Measurements from ENCODE around the gene MGAT5B. TPM values are rescaled to one million over a fixed set of nuclear protein-coding genes. Genes with fewer than 3 reads are reported as not detected.

Gene MGAT5B
- total RNA-seq: 5.6 and 7.4 TPM in 2 replicates

GRCh38 chr17:76868176-76868668 lies at the start of gene MGAT5B:
MGAT5B (plus strand) TSS chr17:76868404; CDS start chr17:76869030, 626 bp downstream.
- ChIA-PET CTCF (interaction anchor here (0.7 to 5.0 kb wide), 15 partner anchors 16 to 375 kb away, joined by 3 to 109 read pairs (median 4); no protein-coding TSS in a partner anchor), POLR2A (interaction anchor here (1.0 to 1.9 kb wide), 3 partner anchors 101 to 199 kb away, joined by 3 to 21 read pairs (median 5); no protein-coding TSS in a partner anchor)
- Mint-ChIP-seq H3K9me3 (no peaks in the 10 kb centered on the region), H3K27ac (no peak within 1 kb of the TSS), H3K27me3 (peaks cover 38% of the 10 kb centered on the region), H3K36me3 (ENCODE audit: low read depth) (no peaks in the 10 kb centered on the region), H3K4me3 (peak within 1 kb of the TSS; percentile 67), H3K4me1 (peaks cover 10% of the 10 kb centered on the region)
- no peak for TF ChIP-seq CTCF (IDR thresholded peaks at IDR 0.05)
- intact Hi-C loops (cut with micrococcal nuclease): loop anchor here (1.0 to 5.0 kb wide), 6 partner anchors 52 to 379 kb away; no protein-coding TSS in a partner anchor
- peak; percentile 88 for DNase-seq
- peak; percentile 93 for ATAC-seq (ENCODE audit: low read depth)

DNA sequence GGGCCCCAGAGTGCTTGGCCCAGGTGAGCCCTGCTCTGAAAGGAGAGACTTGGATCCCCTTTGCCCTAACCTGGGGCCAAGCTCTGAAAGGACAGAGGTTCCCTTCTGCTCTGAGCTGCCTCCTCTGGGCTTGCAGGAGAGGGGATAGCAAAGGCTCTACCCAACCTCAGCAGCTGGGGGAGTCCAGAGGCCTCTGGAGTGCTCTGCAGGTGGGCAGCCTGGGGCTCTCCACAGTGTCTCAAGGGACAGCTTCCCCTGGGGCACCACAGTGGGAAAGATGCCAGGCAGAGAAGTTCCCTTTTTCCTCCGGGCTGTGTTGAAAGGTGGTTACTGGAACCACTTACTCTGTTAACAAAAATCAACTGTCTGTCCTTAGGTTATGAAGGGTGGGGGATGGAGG lies 48.2 kb upstream of the MGAT5B start:
- ATAC-seq (ENCODE audit: low read depth) (peak; percentile 90), DNase-seq (peak; percentile 31)
- POLR2A ChIA-PET: no interaction called here
- intact Hi-C loops (cut with micrococcal nuclease): no loop called here
- H3K9me3 Mint-ChIP-seq: no peaks in the 10 kb centered on the region
- no peak overlapping the region for H3K4me3 Mint-ChIP-seq
- H3K27me3 Mint-ChIP-seq: peaks cover 9% of the 10 kb centered on the region
- TF ChIP-seq CTCF (IDR thresholded peaks at IDR 0.05): no peak
- peaks cover 7% of the 10 kb centered on the region for H3K4me1 Mint-ChIP-seq
- H3K36me3 Mint-ChIP-seq (ENCODE audit: low read depth): no peaks in the 10 kb centered on the region
- CTCF ChIA-PET: no interaction called here
- no peak overlapping the region for H3K27ac Mint-ChIP-seq

DNA sequence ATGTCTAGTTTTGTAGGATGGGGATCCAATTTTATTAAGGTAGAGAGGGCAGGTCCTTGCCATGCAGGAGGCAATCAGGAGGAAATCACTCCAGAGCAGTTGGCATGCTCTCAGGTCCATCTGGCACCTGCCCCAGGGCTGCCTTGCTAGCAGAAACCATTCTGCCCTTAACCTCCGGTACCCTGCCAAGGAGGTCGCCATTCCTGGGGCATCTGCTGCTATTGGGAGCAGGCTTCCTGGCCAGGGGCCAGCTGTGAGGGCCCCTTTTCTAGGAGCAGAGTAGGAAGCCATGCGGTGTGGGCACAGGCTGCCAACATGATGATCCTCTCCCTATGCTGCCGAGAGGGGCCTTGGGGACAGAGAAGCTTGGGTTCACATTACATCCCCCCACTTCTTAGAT lies 47.6 kb upstream of the MGAT5B start:
- no peak for ATAC-seq (ENCODE audit: low read depth)
- Mint-ChIP-seq H3K36me3 (ENCODE audit: low read depth) (no peaks in the 10 kb centered on the region), H3K27me3 (peaks cover 9% of the 10 kb centered on the region), H3K9me3 (no peaks in the 10 kb centered on the region), H3K4me3 (no peak overlapping the region), H3K27ac (no peak overlapping the region), H3K4me1 (peaks cover 7% of the 10 kb centered on the region)
- no peak for DNase-seq
- intact Hi-C loops (cut with micrococcal nuclease): no loop called here
- POLR2A ChIA-PET: no interaction called here
- CTCF ChIA-PET: no interaction called here
- TF ChIP-seq CTCF (IDR thresholded peaks at IDR 0.05): no peak

- DNase-seq (no peak), ATAC-seq (ENCODE audit: low read depth) (no peak)
- intact Hi-C loops (cut with micrococcal nuclease): no loop called here
- ChIA-PET CTCF (no interaction called here), POLR2A (interaction anchor here (0.7 kb wide), 2 partner anchors 31 to 85 kb away, joined by 3 to 4 read pairs; no protein-coding TSS in a partner anchor)
- peaks cover 11% of the 10 kb centered on the region for H3K27me3 Mint-ChIP-seq
- TF ChIP-seq CTCF (IDR thresholded peaks at IDR 0.05): no peak
- no peak overlapping the region for H3K27ac Mint-ChIP-seq
- H3K36me3 Mint-ChIP-seq (ENCODE audit: low read depth): no peaks in the 10 kb centered on the region
- H3K4me3 Mint-ChIP-seq: no peak overlapping the region
- H3K9me3 Mint-ChIP-seq: no peaks in the 10 kb centered on the region
- H3K4me1 Mint-ChIP-seq: peaks cover 5% of the 10 kb centered on the region
Measured at GRCh38 chr17:76822184-76822778, 45.9 kb upstream of the MGAT5B start.

- ATAC-seq (ENCODE audit: low read depth): no peak
- peaks cover 14% of the 10 kb centered on the region for H3K27me3 Mint-ChIP-seq
- intact Hi-C loops (cut with micrococcal nuclease): no loop called here
- H3K36me3 Mint-ChIP-seq (ENCODE audit: low read depth): no peaks in the 10 kb centered on the region
- CTCF ChIA-PET: no interaction called here
- no peak overlapping the region for H3K27ac Mint-ChIP-seq
- DNase-seq: no peak
- POLR2A ChIA-PET: no interaction called here
- TF ChIP-seq CTCF (IDR thresholded peaks at IDR 0.05): no peak
- H3K4me3 Mint-ChIP-seq: no peak overlapping the region
- no peaks in the 10 kb centered on the region for H3K9me3 Mint-ChIP-seq
- H3K4me1 Mint-ChIP-seq: peaks cover 5% of the 10 kb centered on the region
Measured at GRCh38 chr17:76824093-76824492, 44.1 kb upstream of the MGAT5B start.

All from activated B cell treated with CpG ODN at 0.5 μM for 24 hours (primary cell).